ENCODE data around the gene DNAH12.
"Not testable (repeated sequence)": the region's sequence is repeated elsewhere in the genome, so short reads cannot be mapped to it uniquely, and the experiment has no call there.

DNAH12 gene

DNA sequence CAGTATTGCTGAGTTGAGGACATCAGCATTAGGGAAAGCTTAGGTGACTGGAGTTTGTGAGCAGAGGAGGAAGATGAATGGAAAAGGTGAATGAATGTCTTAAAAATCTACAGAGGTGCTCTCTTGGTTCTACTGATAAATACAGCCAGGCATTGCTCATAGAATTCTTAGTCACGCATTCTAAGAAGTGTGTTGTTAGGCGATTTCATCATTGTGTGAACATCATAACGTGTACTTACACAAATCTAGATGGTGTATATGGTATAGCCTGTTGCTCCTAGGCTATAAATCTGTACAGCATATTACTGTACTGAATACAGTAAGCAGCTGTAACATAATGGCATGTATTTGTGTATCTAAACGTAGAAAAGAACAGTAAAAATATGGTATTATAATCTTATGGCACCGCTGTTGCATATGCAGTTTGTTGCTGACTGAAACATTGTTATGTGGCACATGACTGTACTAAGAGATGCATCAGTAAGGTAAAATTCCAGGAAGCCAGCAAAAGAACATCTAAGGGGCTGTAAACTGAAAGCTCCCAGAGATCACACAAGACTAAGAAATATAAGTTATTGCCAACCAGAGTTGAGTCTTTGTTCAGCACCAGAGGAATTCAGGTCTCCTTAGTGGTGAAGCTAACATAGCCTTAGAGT, 208.7 kb downstream of the DNAH12 start:
- Histone ChIP-seq H3K9ac (no peak overlapping the region), H2AFZ (ENCODE audit: low read depth) (no peak overlapping the region)
- TF ChIP-seq, protein P1, sequence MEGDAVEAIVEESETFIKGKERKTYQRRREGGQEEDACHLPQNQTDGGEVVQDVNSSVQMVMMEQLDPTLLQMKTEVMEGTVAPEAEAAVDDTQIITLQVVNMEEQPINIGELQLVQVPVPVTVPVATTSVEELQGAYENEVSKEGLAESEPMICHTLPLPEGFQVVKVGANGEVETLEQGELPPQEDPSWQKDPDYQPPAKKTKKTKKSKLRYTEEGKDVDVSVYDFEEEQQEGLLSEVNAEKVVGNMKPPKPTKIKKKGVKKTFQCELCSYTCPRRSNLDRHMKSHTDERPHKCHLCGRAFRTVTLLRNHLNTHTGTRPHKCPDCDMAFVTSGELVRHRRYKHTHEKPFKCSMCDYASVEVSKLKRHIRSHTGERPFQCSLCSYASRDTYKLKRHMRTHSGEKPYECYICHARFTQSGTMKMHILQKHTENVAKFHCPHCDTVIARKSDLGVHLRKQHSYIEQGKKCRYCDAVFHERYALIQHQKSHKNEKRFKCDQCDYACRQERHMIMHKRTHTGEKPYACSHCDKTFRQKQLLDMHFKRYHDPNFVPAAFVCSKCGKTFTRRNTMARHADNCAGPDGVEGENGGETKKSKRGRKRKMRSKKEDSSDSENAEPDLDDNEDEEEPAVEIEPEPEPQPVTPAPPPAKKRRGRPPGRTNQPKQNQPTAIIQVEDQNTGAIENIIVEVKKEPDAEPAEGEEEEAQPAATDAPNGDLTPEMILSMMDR (conservative IDR thresholded peaks at IDR 0.05; ENCODE audit: low read depth, low read length): no peak

DNA sequence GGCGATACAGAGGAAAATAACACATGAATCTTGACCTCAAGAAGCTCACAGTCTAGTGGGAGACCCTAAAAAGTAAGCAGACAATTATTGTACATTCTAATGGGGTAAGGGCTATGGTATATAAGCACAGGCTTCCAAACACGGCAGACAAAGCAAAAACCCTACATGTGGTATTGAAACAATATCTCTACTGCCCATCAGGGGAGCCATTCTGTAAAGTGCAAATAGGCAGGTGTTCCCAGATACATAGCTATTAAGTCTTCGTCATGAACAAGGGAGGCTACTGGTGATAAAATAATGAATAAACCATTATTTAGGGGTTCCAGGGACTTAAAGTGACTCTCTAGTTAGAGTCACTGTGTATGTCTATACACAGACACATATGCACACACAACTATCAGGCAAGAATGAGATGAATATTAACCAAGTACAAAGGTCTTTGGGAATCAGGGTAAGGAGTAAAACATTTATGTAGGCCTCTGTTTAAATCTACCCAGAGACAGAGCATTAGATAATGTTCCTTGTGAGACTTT, 213.0 kb downstream of the DNAH12 start:
- Histone ChIP-seq H3K36me3 (ENCODE audit: insufficient read depth) (no peaks in the 10 kb centered on the region), H3K4me2 (no peak overlapping the region), H4K20me1 (ENCODE audit: insufficient read depth) (no peaks in the 10 kb centered on the region), H3K4me3 (IDR thresholded peaks at IDR 0.05; ENCODE audit: insufficient read depth, low read depth, low read length) (no peak overlapping the region), H2AFZ (ENCODE audit: low read depth) (no peak overlapping the region), H3K27ac (no peak overlapping the region), H3K9ac (no peak overlapping the region), H3K27me3 (ENCODE audit: insufficient read depth, low read depth) (no peaks in the 10 kb centered on the region), H3K79me2 (ENCODE audit: insufficient read depth, low read depth) (no peaks in the 10 kb centered on the region), H3K4me1 (ENCODE audit: low read depth, poor library complexity, severe bottlenecking) (no peaks in the 10 kb centered on the region)
- TF ChIP-seq, protein P1 (conservative IDR thresholded peaks at IDR 0.05; ENCODE audit: low read depth, low read length): no peak

More for the DNA sequence above, 208.7 kb downstream of the DNAH12 start:
- H3K79me2 ChIP-seq (ENCODE audit: insufficient read depth, low read depth): no peaks in the 10 kb centered on the region
- H3K36me3 ChIP-seq (ENCODE audit: insufficient read depth): no peaks in the 10 kb centered on the region
- no peaks in the 10 kb centered on the region for H4K20me1 ChIP-seq (ENCODE audit: insufficient read depth)
- no peaks in the 10 kb centered on the region for H3K27me3 ChIP-seq (ENCODE audit: insufficient read depth, low read depth)
- no peak overlapping the region for H3K4me3 ChIP-seq (IDR thresholded peaks at IDR 0.05; ENCODE audit: insufficient read depth, low read depth, low read length)
- no peaks in the 10 kb centered on the region for H3K4me1 ChIP-seq (ENCODE audit: low read depth, poor library complexity, severe bottlenecking)
- no peak overlapping the region for H3K4me2 ChIP-seq
- no peak overlapping the region for H3K27ac ChIP-seq

DNA sequence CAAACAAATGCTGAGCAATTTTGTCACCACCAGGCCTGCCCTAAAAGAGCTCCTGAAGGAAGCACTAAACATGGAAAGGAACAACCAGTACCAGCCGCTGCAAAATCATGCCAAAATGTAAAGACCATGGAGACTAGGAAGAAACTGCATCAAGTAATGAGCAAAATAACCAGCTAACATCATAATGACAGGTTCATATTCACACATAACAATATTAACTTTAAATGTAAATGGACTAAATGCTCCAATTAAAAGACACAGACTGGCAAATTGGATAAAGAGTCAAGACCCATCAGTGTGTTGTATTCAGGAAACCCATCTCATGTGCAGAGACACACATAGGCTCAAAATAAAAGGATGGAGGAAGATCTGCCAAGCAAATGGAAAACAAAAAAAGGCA, 217.6 kb downstream of the DNAH12 start:
- H3K79me2 ChIP-seq (ENCODE audit: insufficient read depth, low read depth); H3K27me3 ChIP-seq (ENCODE audit: insufficient read depth, low read depth); H2AFZ ChIP-seq (ENCODE audit: low read depth); H3K4me1 ChIP-seq (ENCODE audit: low read depth, poor library complexity, severe bottlenecking); H3K4me3 ChIP-seq (IDR thresholded peaks at IDR 0.05; ENCODE audit: insufficient read depth, low read depth, low read length); H3K36me3 ChIP-seq (ENCODE audit: insufficient read depth); H4K20me1 ChIP-seq (ENCODE audit: insufficient read depth); H3K4me2 ChIP-seq; H3K27ac ChIP-seq; H3K9ac ChIP-seq: not testable (repeated sequence)

DNA sequence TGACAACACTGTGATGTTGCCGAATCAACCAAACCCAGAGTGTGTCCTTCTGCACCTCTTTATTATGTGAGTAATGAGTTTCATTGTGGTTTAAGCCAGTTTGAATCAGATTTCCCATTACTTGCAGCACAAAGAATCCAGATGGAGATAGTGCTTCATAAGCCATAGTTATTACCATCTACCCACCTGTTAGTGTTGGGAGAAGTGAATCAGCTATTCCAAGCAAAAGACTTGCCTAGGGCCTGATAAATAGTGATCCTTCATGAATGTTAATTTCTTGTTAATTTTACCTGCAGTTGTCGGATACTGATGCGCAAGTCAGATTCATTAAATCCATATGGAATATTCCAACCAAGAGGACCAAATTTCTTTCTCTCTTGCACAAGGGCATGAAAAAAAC, 229.9 kb downstream of the DNAH12 start:
- no peaks in the 10 kb centered on the region for H3K4me1 ChIP-seq (ENCODE audit: low read depth, poor library complexity, severe bottlenecking)
- no peaks in the 10 kb centered on the region for H3K79me2 ChIP-seq (ENCODE audit: insufficient read depth, low read depth)
- no peak overlapping the region for H2AFZ ChIP-seq (ENCODE audit: low read depth)
- no peak overlapping the region for H3K4me3 ChIP-seq (IDR thresholded peaks at IDR 0.05; ENCODE audit: insufficient read depth, low read depth, low read length)
- H3K27me3 ChIP-seq (ENCODE audit: insufficient read depth, low read depth): no peaks in the 10 kb centered on the region
- H3K9ac ChIP-seq: no peak overlapping the region
- no peak overlapping the region for H3K27ac ChIP-seq
- TF ChIP-seq, protein P1 (conservative IDR thresholded peaks at IDR 0.05; ENCODE audit: low read depth, low read length): no peak
- H3K36me3 ChIP-seq (ENCODE audit: insufficient read depth): no peaks in the 10 kb centered on the region
- H3K4me2 ChIP-seq: no peak overlapping the region
- H4K20me1 ChIP-seq (ENCODE audit: insufficient read depth): no peaks in the 10 kb centered on the region

DNA sequence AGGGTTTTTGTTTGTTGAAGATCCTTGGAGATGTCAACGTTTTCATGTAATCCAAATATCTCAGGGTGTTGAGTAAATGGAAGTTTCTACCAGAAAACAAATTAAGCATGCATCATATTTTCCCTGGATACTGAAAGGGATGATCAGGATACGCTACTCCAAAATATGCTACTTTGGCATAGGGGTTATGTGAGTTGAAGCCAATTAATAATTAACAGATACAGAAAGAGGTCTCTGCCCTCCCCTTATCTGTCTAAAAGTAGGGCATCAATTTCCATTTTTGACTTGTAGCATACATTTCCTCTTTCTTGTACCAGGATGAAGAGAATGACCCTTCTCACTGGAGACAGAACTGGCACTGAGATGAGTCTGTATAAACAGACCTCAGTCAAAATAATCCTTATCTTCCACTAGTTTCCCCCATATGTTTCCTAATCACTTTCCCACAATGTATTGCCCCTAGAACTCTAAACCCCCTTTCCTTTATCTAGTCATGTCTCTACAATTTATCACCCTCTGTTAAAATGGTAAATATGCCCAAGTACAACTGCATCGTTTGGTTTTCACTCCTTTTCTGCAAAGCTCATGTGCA, 234.3 kb downstream of the DNAH12 start:
- no peaks in the 10 kb centered on the region for H3K4me1 ChIP-seq (ENCODE audit: low read depth, poor library complexity, severe bottlenecking)
- H3K4me3 ChIP-seq (IDR thresholded peaks at IDR 0.05; ENCODE audit: insufficient read depth, low read depth, low read length): no peak overlapping the region
- H3K36me3 ChIP-seq (ENCODE audit: insufficient read depth): no peaks in the 10 kb centered on the region
- no peak overlapping the region for H3K4me2 ChIP-seq
- no peak overlapping the region for H2AFZ ChIP-seq (ENCODE audit: low read depth)
- H3K27ac ChIP-seq: no peak overlapping the region
- H3K9ac ChIP-seq: no peak overlapping the region
- H4K20me1 ChIP-seq (ENCODE audit: insufficient read depth): no peaks in the 10 kb centered on the region
- TF ChIP-seq, protein P1 (conservative IDR thresholded peaks at IDR 0.05; ENCODE audit: low read depth, low read length): no peak
- no peaks in the 10 kb centered on the region for H3K79me2 ChIP-seq (ENCODE audit: insufficient read depth, low read depth)
- H3K27me3 ChIP-seq (ENCODE audit: insufficient read depth, low read depth): no peaks in the 10 kb centered on the region

DNA sequence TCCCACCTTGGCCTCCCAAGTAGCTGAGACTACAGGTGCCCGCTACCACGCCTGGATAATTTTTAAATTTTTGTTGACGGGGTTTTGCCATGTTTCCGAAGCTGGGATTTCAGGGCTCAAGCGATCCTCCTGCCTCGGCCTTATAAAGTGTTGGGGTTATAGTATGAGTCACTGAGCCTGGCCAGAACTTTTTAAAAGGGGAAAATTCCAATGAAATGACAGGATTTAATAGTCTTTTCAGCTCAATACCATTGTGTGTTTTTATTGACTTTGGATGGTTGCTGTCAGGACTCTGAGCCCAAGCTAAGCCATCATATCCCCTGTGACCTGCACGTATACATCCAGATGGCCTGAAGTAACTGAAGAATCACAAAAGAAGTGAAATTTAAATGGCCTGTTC, 240.6 kb downstream of the DNAH12 start:
- not testable (repeated sequence) for H3K36me3 ChIP-seq (ENCODE audit: insufficient read depth); H3K4me3 ChIP-seq (IDR thresholded peaks at IDR 0.05; ENCODE audit: insufficient read depth, low read depth, low read length); H3K4me1 ChIP-seq (ENCODE audit: low read depth, poor library complexity, severe bottlenecking); H3K27ac ChIP-seq; H3K27me3 ChIP-seq (ENCODE audit: insufficient read depth, low read depth); H4K20me1 ChIP-seq (ENCODE audit: insufficient read depth); H3K79me2 ChIP-seq (ENCODE audit: insufficient read depth, low read depth); H2AFZ ChIP-seq (ENCODE audit: low read depth); H3K9ac ChIP-seq; H3K4me2 ChIP-seq
